ENCODE measurements around the gene GULP1. TPM values are rescaled to one million over a fixed set of nuclear protein-coding genes. Genes with fewer than 3 reads are reported as not detected.
"Not testable (repeated sequence)": the region's sequence is repeated elsewhere in the genome, so short reads cannot be mapped to it uniquely, and the experiment has no call there.

GULP1 gene
- total RNA-seq, 1 donor from 2014 or later = 27.6 TPM

DNA sequence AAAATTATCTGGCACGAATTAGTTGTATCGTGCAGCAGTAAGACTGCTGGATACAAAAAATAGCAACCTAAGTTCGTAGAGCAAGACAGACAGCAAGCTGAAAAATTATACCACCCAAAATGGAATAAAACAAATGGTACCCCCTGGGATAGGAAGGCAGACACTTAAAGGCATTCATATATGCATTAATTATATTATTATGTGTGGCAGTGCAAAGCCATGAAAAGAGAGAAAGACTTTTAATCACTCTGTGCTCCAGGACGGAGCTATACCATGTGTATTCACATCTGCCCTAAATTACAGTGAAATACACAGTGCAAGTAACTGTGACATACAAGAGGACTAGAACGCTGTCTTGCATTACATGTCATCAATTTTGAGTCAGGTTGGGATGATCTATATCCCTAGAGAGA, 235.9 kb downstream of the GULP1 start:
- Histone ChIP-seq H3K27ac (no peak overlapping the region), H3K27me3 (ENCODE audit: low read depth) (no peaks in the 10 kb centered on the region), H3K9me3 (no peaks in the 10 kb centered on the region), H3K36me3 (no peaks in the 10 kb centered on the region), H3K4me3 (no peak overlapping the region), H3K4me1 (peaks cover 6% of the 10 kb centered on the region)
- intact Hi-C loops (cut with DNase I) = no loop called here
- TF ChIP-seq, protein P1, sequence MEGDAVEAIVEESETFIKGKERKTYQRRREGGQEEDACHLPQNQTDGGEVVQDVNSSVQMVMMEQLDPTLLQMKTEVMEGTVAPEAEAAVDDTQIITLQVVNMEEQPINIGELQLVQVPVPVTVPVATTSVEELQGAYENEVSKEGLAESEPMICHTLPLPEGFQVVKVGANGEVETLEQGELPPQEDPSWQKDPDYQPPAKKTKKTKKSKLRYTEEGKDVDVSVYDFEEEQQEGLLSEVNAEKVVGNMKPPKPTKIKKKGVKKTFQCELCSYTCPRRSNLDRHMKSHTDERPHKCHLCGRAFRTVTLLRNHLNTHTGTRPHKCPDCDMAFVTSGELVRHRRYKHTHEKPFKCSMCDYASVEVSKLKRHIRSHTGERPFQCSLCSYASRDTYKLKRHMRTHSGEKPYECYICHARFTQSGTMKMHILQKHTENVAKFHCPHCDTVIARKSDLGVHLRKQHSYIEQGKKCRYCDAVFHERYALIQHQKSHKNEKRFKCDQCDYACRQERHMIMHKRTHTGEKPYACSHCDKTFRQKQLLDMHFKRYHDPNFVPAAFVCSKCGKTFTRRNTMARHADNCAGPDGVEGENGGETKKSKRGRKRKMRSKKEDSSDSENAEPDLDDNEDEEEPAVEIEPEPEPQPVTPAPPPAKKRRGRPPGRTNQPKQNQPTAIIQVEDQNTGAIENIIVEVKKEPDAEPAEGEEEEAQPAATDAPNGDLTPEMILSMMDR (IDR thresholded peaks at IDR 0.05) = no peak
- ATAC-seq (no peak), DNase-seq (no peak)

DNA sequence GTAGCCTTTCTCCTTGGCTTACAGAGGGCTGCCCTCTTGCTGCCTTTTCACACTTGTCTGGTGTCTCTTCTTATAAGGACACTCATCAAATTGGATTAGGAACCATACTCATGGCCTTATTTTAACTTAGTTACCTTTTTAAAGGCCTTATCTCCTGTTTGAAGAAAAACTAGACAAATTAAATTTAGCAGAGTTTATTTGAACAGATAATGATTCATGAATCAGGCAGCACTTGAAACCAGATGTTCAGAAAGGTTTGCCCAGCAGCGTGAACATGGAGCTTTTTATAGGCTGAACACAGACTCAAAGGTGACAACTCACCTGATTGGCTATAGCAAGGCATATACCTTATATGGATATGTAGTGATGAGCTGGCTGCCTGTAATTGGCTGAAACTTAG, 238.0 kb downstream of the GULP1 start:
- ATAC-seq (no peak), DNase-seq (no peak)
- H3K4me3 ChIP-seq = no peak overlapping the region
- TF ChIP-seq, protein P1 (IDR thresholded peaks at IDR 0.05) = no peak
- no peaks in the 10 kb centered on the region for H3K36me3 ChIP-seq
- intact Hi-C loops (cut with DNase I) = no loop called here
- H3K27me3 ChIP-seq (ENCODE audit: low read depth) = no peaks in the 10 kb centered on the region
- H3K9me3 ChIP-seq = no peaks in the 10 kb centered on the region
- H3K27ac ChIP-seq = no peak overlapping the region
- H3K4me1 ChIP-seq = no peaks in the 10 kb centered on the region

DNA sequence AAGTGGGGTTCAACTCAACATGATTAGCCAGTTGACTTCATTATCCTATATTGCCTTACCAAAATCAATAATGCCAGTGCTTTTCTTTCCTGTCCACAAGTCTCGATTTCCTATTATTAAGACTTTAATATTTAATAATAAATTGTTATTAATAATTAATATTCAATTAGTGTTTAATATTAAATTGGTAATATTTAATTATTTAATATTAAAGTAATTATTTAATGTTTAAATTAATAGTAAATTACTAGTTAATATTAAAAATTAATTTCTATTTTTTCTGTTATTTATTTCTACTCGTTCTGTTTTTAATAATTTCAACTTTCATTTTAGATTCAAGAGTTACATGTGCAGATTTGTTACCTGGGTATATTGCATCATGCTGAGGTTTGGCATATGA, 243.2 kb downstream of the GULP1 start:
- TF ChIP-seq, protein P1 (IDR thresholded peaks at IDR 0.05) = no peak
- Histone ChIP-seq H3K27me3 (ENCODE audit: low read depth) (no peaks in the 10 kb centered on the region), H3K4me3 (no peak overlapping the region), H3K4me1 (no peaks in the 10 kb centered on the region), H3K36me3 (no peaks in the 10 kb centered on the region), H3K27ac (no peak overlapping the region), H3K9me3 (no peaks in the 10 kb centered on the region)
- ATAC-seq (no peak), DNase-seq (no peak)
- intact Hi-C loops (cut with DNase I) = no loop called here

DNA sequence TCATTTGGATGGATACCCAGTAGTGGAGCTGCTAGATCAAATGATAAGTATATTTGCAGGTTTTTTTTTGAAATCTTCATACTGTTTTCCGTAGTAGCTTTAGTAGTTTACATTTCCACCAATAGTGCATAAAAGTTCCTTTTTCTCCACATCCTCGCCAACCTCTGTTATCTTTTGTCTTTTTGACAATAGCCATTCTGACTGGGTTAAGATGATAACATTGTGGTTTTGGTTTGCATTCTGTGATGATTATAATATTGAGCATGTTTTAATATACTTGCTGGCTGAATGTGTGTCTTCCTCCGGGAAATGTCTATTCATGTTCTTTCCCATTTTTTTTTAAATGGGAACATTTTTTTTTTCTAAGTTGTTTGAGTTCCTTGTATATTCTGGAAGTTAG, 260.0 kb downstream of the GULP1 start:
- TF ChIP-seq, protein P1 (IDR thresholded peaks at IDR 0.05) = no peak
- Histone ChIP-seq H3K4me1 (no peaks in the 10 kb centered on the region), H3K4me3 (no peak overlapping the region), H3K27ac (no peak overlapping the region), H3K9me3 (no peaks in the 10 kb centered on the region), H3K27me3 (ENCODE audit: low read depth) (no peaks in the 10 kb centered on the region), H3K36me3 (no peaks in the 10 kb centered on the region)
- ATAC-seq (no peak), DNase-seq (no peak)
- intact Hi-C loops (cut with DNase I) = no loop called here

DNA sequence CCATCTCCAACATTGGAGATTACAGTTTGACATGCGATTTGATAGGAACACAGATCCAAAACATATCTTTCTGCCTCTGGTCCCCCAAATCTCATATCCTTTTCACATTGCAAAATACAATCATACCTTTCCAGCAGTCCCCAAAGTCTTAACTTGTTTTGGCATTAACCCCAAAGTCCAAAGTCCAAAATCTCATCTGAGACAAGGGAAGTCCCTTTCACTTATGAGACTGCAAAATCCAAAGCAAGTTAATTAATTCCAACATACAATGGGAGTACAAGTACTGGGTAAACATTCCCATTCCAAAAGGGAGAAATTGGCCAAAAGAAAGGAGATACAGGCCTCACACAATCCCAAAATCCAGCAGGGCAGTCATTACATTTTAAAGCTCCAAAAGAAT, 265.4 kb downstream of the GULP1 start:
- intact Hi-C loops (cut with DNase I) = no loop called here

DNA sequence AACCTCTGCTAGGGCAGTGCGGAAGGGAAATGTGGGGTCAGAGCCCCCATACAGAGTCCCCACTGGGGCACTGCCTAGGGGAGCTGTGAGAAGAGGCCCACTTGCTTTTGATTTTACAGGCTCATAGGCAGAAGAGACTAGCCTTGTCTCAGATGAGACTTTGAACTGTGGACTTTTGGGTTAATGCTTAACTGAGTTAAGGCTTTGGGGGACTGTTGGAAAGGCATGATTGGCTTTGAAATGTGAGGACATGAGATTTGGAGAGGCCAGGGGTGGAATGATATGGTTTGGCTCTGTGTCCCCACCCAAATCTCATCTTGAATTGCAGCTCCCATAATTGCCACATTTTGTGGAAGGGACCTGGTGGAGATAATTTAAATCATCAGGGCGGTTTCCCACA, 267.8 kb downstream of the GULP1 start:
- H3K4me1 ChIP-seq; H3K4me3 ChIP-seq; H3K9me3 ChIP-seq; H3K27me3 ChIP-seq (ENCODE audit: low read depth); H3K27ac ChIP-seq; H3K36me3 ChIP-seq; DNase-seq; ATAC-seq; intact Hi-C loops (cut with DNase I): not testable (repeated sequence)

More for the DNA sequence above, 265.4 kb downstream of the GULP1 start:
- H3K9me3 ChIP-seq = no peaks in the 10 kb centered on the region
- H3K4me1 ChIP-seq = no peaks in the 10 kb centered on the region
- no peak for DNase-seq
- H3K27me3 ChIP-seq (ENCODE audit: low read depth) = no peaks in the 10 kb centered on the region
- H3K36me3 ChIP-seq = no peaks in the 10 kb centered on the region
- no peak overlapping the region for H3K27ac ChIP-seq
- no peak overlapping the region for H3K4me3 ChIP-seq
- no peak for ATAC-seq
- TF ChIP-seq, protein P1 (IDR thresholded peaks at IDR 0.05) = no peak

Measured in lower lobe of right lung (tissue), 2 donors.